ENCODE results near the gene CREG1.

The CREG1 gene

DNA sequence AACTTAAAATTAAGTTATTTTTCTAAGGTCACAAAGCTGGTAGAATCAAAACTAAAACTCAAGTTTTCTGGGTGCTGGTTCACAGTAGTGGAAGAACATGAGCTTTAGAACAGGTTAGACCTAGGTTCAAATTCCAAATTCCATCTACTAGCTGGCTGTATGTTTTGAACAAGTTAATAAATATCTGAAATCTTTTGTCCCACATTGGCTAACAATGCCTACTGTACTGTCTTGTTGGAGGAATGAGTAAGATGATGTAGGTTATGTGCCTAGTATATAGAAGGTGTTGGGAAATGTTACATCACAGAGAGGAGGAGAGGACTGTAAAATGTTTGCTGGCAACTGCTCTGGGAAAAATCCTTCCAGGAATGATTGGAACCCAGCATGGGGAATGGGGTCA lies 21.2 kb downstream of the CREG1 start:
- no peak for TF ChIP-seq GATA1 (IDR thresholded peaks at IDR 0.05; ENCODE audit: low read depth, low read length)
- no peak for TF ChIP-seq POLR2A (IDR thresholded peaks at IDR 0.05; ENCODE audit: low read length)
- DNase-seq = no peak

GRCh38 chr1:167529829-167530474 lies 23.6 kb downstream of the CREG1 start:
- TF ChIP-seq POLR2A (IDR thresholded peaks at IDR 0.05; ENCODE audit: low read length) (no peak), GATA1 (IDR thresholded peaks at IDR 0.05; ENCODE audit: low read depth, low read length) (no peak)
- no peak for DNase-seq

DNA sequence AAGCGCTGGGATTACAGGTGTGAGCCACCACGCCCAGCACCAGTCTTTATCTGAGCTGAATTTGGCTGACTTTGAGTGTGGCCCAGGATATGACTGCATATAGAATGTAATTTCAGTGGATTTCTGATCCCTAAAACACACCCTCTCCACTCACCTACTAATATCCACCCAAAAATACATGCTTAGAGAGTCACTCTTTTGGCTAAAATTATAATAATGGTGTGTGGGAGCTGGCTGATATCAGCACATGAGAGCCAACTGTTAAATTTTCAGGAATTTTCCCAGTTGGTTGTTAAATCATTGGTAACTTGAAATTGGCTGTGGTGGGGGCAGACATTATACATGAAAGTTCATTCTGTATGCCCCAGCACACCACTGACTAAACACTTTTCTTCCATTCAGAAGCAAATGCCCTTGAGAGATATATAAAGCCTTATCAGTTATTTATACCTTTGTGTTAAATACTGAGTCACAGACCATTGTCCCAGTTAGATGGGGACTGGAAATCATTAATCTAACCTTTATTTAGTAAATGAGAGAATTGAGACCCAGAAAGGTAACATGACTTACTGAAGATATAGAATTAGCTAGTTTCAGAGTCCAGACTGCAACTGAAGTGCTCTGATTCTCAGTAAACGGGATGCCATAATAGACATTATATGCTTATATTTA lies 25.4 kb downstream of the CREG1 start:
- DNase-seq = no peak
- no peak for TF ChIP-seq GATA1 (IDR thresholded peaks at IDR 0.05; ENCODE audit: low read depth, low read length)
- no peak for TF ChIP-seq POLR2A (IDR thresholded peaks at IDR 0.05; ENCODE audit: low read length)

- no peak for DNase-seq
- TF ChIP-seq GATA1 (IDR thresholded peaks at IDR 0.05; ENCODE audit: low read depth, low read length) = no peak
- TF ChIP-seq POLR2A (IDR thresholded peaks at IDR 0.05; ENCODE audit: low read length) = no peak
Observed at GRCh38 chr1:167526667-167527383, 26.7 kb downstream of the CREG1 start.

DNA sequence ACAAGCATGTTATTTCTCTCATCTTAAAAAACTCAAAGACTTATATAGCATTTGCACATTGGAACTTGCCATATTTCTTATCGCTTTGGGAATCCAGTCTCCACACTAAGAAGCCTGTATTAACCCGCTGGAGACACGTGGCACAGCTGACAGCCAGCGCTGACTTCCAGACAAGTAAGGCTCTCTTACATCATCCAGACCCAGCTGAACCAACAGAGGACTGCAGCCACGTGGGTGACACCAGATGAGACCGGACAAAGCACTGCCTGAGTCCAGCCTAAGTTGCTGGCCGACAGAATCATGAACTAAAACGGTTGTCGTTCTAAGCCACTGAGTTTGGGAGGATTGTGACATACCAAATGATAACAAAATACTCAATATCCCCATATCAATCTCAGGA lies 28.9 kb downstream of the CREG1 start:
- DNase-seq = no peak
- TF ChIP-seq POLR2A (IDR thresholded peaks at IDR 0.05; ENCODE audit: low read length) = no peak
- no peak for TF ChIP-seq GATA1 (IDR thresholded peaks at IDR 0.05; ENCODE audit: low read depth, low read length)

DNA sequence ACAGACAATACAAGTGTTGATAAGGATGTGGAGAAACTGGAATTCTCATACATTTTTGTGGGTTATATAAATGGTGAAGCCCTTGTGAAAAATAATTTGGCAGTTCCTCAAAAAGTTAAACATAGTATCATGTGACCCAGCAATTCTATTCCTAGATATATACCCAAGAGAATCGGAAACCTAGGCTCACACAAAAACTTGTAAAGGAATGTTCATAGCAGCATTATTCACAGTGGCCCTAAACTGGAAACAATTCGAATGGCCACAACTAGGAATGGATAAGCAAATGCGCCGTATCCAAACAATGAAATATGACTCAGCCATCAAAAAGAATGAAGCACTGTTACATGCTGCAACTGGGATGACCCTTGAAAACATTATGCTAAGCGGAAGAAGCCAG lies 31.3 kb downstream of the CREG1 start:
- DNase-seq = no peak
- no peak for TF ChIP-seq POLR2A (IDR thresholded peaks at IDR 0.05; ENCODE audit: low read length)
- no peak for TF ChIP-seq GATA1 (IDR thresholded peaks at IDR 0.05; ENCODE audit: low read depth, low read length)

DNA sequence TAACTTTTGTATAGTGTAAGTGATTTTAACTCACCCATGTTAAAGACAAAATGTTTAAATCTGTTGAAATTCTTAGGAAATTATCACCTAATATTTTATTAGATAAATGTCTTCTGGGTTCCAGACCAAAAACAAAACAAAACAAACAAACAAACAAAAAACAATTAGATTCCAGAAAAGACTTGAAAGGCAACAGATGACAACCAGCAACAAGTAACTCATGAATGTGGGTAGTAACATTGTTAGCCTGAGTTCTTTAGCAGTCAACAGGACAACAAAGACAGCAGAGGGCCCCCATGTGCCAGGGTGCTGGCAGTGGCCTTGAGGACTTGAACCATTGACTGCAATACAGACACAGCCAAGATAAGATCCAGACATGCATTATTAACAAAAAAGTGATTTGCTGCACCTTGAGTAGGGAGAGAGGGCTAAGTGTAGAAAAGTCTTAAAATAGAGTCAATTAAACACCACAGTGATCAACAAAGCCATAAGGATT lies 32.8 kb downstream of the CREG1 start:
- TF ChIP-seq POLR2A (IDR thresholded peaks at IDR 0.05; ENCODE audit: low read length) = no peak
- no peak for TF ChIP-seq GATA1 (IDR thresholded peaks at IDR 0.05; ENCODE audit: low read depth, low read length)
- peak; percentile 36 to 38 for DNase-seq

GRCh38 chr1:167518331-167518700 lies 35.2 kb downstream of the CREG1 start, which contains the start of gene CD247:
Gene CD247, minus strand, starts transcription at chr1:167518529. Its CDS starts 64 bp downstream, at chr1:167518465.
- DNase-seq = no peak
- TF ChIP-seq GATA1 (IDR thresholded peaks at IDR 0.05; ENCODE audit: low read depth, low read length) (no peak), POLR2A (IDR thresholded peaks at IDR 0.05; ENCODE audit: low read length) (no peak)

DNA sequence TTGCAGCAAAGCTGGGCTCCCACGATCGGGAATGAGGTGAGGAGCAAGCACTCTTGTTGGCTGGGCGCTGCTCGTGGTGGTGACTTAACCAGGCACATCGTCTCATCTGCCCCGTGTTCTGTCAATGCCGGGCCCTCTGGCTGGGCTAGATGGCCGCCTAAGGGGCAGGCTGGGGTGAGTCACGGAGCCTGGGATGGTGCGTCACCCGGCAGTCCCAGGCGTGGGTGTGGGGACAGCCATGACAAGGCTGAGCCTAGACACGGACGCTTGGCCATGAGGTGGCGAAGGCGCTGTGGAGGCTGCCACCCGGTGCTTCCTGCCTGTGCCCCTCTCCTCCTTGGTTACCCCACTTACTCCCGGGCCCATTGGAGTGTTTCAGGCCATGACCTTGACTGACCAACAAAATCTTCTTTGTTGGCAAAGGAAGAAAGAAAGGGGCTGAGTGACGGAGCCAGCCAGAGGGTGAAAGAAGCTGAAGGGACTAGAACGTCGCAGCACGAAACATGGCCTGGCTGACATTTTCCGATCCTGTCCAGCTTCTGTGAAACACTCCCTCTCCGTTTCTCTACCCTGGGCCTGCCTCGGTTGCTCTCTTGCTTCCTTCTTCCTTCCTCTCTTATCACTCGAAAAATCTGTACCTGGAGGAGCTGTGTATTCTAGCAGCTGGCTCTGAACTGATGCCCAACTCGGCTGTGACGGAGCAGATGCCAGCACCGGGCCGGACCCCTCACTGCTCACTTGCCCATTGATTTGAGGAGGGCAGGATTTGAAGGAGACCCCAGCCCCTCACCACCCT lies 35.8 kb downstream of the CREG1 start:
- no peak for TF ChIP-seq POLR2A (IDR thresholded peaks at IDR 0.05; ENCODE audit: low read length)
- TF ChIP-seq GATA1 (IDR thresholded peaks at IDR 0.05; ENCODE audit: low read depth, low read length) = no peak
- no peak for DNase-seq

- no peak for DNase-seq
- TF ChIP-seq GATA1 (IDR thresholded peaks at IDR 0.05; ENCODE audit: low read depth, low read length) (no peak), POLR2A (IDR thresholded peaks at IDR 0.05; ENCODE audit: low read length) (no peak)
Observed at GRCh38 chr1:167516404-167517388, 36.9 kb downstream of the CREG1 start.

- DNase-seq = no peak
- TF ChIP-seq POLR2A (IDR thresholded peaks at IDR 0.05; ENCODE audit: low read length) (no peak), GATA1 (IDR thresholded peaks at IDR 0.05; ENCODE audit: low read depth, low read length) (no peak)
Observed at GRCh38 chr1:167515893-167516321, 37.7 kb downstream of the CREG1 start.

- DNase-seq = no peak
- TF ChIP-seq GATA1 (IDR thresholded peaks at IDR 0.05; ENCODE audit: low read depth, low read length) (no peak), POLR2A (IDR thresholded peaks at IDR 0.05; ENCODE audit: low read length) (no peak)
Observed at GRCh38 chr1:167515461-167515860, 38.1 kb downstream of the CREG1 start.
